Germinal center (tissue), 1 donor: ENCODE results near the gene DRAXIN.

Experiments
- DNase-seq: peaks from one replicate; pipeline ENCODE4 v3.0.0; 2012; ENCODE audit warnings: mixed read lengths, low spot score

Gene DRAXIN

DNA sequence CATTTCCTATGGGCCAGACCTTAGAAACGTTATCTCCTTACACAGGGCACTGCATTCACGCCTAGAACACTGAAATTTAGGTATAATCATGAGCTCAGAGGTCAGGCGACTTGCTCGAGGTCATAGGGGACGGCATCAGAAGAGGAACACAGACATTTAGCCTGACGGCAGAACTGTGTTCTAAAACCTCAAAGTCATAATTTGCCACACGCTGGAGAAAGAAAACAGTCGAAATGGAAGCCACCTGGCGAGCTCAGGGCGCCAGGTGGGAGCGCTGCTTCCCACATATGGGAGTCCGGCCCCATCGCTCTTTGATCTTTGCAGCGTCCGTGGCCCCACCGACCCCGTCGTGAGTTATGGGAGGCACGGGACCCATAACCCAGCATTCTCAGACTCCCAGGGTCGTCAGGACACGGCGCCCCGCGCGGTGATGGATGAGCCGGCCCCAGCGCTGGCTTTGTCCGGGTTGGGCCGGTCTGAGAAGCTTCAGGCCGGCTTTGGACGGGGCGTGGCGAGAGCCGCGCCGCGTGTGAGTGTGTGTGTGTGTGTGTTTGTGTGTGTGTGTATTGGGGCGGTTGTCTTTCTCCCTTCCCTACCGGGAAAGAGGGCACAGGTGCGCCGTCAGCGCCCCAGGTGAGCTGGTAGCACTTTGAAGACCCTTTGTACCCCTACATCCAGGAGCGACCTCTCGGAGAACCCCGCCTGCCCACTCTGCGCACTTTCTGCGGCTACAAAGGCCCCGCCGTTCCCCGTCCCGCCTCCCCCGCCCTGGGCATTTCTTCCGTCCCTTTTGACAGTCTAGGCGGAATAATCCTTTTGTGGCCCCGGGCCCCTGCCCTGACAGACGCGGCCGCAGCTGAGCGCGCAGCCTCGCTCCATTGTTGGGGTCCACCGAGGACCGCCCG lies 861 bp upstream of the DRAXIN start:
- no peak for DNase-seq

DNA sequence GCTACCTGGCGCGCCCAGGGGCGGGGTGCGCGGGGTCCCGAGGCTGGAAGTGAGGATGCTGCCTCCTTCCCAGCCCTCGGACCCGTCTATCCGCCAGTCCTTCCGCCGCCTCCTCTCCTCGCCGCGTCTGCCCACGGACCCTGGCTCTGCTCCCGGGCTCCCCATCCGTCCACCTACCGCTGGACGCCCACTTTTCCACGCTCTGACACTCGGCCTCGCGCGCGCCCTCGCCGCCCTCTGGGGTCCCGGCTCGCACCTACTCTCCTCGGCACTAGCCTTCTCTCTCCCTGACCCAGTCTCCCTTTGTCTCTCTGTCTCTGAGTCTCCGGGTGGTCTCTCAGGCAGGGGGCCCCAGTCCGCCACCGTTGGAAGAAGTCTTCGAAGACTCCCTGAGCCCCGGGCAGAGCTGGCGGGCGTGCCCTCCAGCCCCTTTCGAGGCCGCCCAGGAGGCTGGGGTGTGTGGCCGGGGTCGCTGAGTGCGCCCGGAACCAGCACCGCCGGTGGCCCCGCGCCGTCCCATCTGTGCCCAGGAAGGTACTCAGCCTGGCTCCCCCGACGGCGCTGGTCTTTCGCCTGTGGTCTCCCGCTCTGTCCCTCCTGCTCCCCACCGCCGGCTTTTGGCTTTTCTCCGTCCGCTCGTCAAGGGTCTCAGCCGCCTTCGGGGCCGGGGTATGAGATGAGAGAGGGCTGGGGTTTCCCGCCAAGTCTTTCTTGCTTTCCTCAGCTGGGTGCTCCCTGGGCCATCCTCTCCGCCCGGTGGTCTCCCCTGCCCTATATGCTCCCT lies 610 bp downstream of the DRAXIN start:
- no peak for DNase-seq

DNA sequence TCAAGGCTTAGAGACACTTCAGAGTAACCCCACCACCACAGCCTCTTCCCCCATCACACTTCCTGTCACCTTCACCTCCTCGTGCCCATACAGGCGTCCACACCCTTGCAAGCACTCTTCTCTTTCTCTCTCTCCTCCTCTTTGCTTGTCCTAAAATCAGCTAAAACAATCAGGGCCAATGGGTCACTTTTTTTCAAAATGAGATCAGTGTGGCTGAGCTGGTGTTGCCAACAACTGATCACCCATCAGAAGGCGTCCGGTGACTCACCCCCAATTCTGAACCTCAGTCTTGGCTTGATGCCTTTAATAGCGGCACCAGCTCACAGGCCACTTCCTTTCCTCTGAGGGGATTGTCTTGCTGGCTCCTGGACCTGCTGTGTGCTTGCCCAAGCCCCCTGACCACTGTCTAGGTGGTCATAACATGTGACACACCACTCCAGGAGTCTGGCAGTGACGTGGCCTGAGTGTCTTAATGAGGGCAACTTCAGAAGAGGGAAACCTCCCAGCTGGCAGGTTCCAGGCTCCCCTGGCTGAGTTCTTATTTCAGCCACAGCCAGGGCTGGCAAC lies 1.6 kb downstream of the DRAXIN start:
- no peak for DNase-seq

DNA sequence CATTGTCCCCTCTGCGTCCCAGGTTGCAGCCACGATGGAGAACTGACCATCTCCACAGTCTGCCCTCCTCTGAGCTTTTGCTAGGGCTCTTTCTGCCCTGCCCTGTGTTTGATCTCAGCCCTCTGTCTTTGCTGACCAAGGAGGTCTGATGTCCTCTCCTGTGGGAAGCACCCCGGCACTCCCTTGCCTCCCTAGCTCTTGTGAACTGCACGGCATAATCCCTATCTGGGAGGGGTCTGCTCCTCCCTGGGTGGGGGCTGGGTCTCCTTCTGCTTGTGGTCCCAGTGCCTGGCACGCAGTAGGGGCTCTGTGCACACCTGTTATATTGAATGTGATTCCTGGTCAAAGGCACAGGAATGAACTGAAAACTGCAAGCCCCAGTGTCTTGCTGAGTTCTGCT lies 2.4 kb downstream of the DRAXIN start:
- DNase-seq, result no peak

DNA sequence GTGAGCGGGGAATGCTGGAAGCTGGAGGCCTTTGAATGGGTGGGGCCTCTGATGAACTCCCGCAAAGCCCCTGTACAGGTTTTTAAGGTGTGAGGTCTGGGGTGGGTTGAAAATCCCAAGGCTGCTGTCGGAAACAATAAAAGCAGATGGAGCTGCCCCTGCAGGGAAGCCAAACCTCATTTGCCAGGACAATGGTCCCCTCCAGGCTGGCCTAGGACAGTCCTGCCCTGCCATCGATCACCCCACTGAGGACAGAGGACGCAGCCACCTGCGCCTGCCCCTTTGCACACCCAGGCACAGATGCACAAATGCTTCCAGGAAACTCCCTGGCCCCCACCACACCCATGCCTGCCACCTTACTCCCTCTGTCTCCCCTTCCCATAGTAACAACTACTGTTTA lies 4.4 kb downstream of the DRAXIN start:
- no peak for DNase-seq

DNA sequence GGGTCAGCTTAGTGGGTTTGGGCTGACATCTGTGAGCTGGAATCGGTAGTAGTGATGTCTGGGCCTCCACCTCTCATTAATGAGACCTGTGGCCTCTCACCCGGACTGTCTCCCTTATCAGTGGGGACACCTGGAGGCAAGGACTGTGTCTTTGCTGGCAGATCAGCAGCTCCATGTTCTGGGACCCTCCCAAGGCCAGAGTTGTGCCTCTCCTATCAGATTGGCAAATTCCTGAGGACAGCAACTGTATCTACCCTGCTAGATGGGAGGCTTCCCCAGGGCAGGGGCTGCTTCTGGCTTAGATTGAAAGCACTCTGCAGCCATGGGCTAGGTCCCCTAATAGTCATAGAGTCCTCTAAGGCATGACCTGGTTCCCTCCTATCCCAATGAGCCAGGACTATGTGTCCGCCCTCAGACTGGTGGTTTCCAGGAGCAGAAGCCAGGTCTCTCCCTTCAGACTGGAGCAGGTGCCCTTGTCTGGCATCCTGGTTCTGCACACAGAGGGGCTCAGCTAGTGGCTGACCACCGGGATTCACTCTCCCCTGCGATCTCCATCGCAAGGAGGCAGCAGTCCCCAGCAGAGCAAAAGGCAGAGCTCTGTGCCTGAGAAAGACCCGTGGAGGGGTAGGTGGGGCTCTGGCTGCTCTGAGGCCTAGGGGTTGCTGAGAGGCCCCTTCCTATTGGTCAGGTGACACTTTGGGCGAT lies 5.8 kb downstream of the DRAXIN start:
- DNase-seq, result no peak

DNA sequence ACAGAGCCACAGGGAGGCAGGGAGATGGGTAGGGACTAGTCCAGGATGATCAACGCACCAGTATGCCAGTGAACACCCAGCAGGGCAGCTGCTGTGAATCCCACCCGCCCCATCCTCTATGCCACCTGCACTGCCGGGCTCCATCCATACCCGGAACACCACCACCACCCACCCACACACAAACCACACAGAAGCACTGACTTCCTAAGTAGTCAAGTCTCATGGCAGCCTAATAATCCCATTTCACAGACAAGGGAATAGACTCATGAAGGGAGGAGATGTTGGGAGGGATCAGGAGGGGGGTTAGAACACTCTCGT lies 6.3 kb downstream of the DRAXIN start:
- no peak for DNase-seq

DNA sequence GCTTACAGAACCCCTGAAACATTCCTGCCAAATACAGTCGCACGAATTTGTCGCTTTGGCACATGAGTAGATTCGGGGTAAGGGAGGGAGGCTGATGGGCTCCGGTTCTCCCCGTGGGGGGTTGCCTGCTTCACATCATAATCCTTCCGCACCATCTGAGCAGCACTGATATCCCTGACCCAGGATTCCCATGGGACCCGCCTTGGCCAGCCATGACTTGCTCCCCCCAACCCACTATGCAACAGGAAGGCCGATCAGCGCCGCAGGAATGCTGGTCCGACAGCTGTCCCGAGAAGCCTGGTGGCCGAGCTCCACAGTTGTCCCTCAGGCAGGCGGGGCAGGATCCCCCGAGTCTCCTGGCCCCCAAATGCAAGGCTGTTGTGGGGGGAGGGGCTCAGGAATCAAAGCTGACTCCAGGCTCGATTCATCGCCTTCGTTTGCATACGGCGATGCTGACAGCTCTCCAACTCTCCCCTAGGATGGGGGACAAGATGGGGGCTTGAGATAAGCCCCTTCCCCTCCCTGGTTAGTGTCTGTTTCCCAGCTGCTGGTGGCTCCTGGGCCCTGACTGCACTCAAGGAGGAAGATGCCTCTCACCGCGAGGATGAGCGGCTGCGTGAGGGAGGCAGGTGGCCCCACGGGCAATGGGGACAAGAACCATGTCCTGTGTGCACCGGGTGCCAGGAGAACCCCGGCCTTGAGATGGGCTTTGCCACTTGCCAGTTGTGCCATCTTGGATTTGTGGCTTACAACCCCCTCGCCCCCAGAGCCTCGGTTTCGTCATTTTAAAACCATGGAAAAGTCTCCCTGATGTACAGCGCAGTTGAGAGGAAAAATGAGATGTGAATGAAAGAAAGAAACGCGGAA lies 9.3 kb downstream of the DRAXIN start:
- no peak for DNase-seq

DNA sequence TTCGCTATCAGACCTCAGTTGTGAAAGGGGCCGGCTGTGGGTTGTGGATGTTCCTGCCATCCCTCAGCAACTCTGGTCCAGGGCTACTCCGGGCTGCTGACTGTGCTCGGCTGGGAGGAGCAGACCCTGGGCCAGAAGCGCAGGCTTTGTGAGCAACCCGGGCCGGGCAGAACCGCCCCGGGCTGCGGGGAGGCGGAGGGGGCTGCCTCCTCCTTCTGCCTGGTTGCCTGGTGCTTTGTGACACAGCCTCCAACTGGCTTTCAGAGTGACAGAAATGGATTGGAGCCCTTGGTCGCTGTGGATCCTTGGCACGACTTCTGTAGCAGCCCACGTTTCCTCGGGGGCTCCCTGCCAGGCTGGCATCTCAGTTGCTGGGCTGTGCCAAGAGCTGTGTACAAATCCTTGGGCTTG lies 10.0 kb downstream of the DRAXIN start:
- DNase-seq, result no peak

DNA sequence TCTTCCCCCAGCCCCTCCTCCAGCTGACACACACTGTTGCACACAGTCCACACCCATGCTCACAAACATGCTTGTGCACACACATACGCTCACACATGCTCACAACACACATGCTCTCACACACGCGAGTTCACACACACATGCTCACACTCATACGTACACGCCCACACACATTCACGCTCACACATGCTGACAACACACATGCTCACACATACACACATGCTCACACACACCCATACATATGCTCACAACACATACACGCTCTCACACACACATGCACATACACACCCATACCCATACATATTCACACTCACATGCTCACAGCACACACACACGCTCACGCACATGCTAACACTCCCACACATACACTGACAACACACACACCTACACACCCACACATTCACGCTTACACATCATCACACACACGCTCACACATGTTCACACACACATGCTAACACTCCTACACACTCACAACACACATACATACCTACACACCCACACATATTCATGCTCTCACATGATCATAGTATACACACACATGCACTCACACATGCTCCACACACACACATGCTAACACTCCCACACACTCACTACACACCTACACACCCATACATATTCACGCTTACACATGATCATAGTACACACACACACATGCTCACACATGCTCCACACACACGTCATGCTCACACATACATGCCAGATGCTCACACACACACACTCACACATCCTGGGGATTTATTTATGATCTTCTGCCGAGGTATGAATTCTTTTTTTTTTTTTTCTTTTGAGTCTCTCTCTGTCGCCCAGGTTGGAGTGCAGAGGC lies 10.7 kb downstream of the DRAXIN start:
- DNase-seq, result no peak

DNA sequence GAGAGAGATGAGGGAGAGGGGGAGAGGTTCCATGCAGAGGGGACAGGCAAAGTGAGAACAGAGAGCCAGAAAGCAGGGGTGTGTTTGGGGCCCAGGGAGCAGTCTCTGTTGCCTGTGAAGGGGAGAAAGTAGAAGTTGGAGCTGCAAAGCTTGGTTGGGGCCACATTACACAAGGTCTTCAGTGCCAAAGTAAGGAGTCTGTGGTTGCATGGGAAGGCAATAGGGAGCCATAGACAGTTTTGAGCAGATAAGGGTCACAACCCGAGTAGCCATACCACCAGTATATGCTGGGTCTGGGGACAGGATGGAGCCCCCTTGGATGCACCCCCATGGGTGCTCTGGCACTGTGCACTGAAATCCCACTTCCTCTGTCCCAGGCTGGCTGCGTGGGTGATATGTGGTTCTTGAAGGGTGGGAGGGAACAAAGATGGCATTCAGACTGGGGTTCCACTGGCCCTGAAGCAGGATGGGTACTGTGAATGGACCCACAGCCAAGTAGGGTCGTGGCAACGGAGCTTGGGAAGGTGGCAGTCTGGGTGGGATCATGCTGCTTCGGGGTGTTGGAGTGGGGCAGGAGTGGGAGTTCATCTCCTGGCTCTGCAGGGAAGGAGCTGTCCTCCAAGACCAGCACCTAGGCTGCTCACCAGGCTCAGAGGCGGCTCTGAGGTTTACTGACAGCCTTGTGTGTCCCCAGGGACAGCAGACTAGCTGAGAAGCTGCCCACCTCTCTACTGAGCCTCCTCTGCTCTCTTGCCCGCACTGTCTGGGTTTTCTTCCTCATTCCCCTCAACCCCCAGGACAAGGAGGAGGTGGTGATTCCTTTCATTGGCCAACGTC lies 12.1 kb downstream of the DRAXIN start:
- DNase-seq, result no peak

DNA sequence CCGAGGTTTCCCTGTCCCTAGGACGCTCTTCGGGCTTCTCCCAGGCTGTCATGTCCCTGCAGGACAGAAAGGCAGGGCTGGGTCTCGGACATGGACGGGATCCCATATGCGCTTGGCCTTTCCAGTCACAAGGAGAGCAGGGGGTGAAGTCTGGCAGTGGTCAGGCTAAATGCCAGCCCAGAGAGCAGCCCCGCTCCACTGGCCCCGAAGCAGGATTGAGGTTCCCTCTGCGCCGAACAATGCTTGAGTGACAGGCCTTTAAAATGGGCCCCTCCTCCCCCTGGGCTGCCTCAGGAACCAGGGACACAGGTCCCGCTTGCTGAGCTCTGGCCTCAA lies 12.7 kb downstream of the DRAXIN start:
- DNase-seq, result no peak

DNA sequence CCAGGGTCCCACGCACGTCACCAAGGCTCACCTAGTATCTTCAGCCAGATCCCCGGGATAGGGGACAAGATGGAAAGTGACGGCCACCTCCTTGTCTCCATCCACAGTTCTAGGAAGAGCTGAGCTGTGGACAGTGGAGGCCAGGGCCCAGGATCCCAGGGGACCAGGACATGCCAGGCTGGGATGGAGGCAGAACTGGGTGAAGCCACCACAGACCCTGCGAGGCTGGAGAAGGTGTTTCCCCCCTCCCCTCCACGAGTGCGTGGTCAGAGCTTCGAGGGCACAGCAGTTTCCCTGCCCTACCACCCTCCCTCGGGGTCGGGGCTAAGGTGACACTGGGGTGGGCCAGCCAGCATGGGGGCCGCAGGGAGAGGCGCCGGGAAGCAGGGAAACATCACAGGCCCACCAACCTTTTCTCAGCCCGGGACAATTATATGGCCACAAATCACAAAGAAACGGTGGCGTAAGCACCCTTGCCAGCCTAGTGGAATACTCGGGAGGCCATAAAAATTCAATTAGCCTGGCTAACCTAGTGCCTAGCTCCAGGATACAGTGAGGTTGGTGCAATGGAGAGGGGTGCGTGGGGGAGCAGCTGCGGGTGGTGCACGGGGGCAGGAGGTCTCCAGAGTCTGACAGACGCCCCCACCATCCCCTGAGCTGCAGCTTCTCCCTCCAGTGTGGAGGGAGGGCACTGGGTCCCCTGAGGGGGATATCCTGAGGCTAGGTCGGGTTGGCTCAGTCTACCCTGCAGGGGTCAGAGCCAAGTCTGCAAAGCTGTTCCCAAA lies 13.4 kb downstream of the DRAXIN start:
- no peak for DNase-seq

DNA sequence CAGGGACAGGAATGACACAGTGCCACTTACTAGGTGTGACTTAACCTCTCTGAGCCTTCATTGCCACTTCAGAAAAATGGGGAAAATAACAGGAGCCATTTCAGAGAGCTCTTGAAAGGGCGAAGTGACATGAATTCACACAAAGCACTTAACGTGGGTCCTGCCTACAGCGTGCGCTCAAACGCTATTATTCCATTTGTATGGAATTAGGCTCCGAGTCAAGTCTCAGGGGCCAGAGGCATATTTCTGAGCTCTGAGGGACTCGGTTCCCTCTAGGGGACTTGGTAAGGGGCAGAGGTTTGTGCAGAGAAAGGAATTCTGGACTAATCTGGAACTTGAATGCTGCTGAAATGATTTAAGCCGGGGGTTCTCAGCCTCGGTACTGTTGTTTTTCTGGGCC lies 14.1 kb downstream of the DRAXIN start:
- DNase-seq, result no peak

DNA sequence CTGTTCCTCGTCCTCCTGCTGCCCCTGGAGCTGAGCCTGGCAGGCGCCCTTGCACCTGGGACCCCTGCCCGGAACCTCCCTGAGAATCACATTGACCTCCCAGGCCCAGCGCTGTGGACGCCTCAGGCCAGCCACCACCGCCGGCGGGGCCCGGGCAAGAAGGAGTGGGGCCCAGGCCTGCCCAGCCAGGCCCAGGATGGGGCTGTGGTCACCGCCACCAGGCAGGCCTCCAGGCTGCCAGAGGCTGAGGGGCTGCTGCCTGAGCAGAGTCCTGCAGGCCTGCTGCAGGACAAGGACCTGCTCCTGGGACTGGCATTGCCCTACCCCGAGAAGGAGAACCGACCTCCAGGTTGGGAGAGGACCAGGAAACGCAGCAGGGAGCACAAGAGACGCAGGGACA lies 14.8 kb downstream of the DRAXIN start:
- no peak for DNase-seq

DNA sequence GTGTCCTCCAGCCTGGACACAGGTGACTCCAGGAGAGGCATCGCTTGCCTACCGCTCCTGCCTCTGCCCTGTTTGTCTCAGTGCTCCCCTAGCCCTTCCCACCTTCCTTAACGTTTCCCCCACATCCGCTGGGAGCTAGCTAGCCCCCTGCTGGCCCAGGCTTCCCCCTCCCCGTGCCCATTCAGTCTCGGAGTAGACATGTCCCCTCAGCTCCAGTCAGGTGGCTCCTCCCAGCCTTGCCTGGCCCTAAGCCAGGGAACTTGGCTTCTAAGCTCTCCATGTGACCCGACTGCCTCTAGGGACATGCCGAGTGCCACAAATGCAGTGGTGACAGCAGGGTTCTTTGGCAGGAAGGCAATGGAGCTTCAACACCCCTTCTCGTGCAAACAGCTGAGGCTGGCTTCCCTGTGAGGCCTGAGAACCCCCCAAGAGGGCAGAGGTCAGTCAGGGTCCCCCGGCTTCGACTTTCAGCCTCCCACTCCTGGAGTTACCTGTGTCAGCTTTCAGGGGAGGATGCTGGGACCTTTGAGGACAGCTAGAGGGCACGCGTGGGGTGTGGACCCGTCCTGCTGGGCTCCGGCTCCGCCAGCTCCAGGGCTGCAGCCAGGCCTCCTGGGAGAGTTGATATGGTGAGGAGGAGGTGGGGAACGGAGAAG lies 16.2 kb downstream of the DRAXIN start:
- no peak for DNase-seq

DNA sequence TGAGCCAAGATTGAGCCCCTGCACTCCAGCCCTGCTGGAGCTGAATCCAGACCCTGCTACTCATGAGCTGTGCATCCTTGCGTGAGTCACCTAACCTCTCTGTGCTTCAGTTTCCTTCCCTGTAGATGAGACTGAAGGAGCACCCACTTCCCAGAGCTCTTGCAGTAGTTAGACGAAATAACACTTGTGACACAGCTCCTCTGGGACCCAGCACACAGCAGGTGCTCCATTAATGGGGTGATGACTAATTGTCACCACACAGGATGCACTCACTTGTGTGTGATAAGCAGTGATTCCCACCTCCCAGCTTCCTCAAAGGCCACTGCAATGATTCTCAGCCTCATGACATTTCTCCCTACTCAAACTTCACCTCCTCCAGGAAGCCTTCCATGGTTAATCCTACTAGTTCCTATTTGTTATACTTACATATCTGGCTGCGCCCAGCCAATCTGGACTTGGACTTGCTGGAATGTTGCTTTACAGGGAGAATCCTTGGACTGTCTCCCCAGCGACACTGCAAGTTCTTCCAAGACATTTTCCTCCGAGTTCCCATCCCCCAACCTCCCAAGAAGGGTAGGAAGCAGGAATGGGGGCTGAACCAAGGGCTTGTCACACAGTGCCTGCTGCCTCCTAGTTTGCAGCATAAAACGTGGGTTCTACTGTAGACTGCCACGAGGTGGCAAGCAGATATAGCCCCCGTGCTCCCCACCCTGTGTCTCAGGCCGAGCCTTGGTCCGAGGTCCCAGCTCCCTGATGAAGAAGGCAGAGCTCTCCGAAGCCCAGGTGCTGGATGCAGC lies 17.2 kb downstream of the DRAXIN start:
- DNase-seq, result no peak

DNA sequence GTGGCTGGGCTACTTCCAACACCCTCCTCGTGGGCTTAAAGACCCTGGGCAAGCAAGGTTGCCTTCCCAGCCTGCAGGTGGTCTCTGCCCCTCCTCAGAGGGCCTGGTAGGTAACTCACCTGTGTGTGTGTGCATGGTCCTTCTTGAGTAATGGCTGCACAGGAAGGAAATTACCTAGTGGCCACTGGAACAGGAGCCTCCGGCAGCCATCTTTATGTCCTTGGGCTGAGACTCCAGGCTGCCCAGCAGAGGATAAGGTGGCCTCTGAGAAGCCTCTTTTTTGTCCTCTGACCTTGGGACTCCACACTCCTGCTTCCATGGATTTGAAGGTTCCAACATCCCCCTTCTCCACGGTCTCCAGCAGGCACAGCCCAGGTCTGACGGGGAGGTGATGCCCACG lies 20.0 kb downstream of the DRAXIN start:
- no peak for DNase-seq
